GM18526 (cell line): ENCODE measurements around the gene PIP4K2B.
A peak's percentile ranks its signal among the peaks of the same experiment; 100 is the strongest.

Experiments used
- POLR2A ChIP-seq: IDR thresholded peaks from 3 replicates; pipeline ENCODE4 v1.6.1; 2011; ENCODE audit not compliant: insufficient read length; ENCODE audit errors: extremely low read depth

Gene PIP4K2B

GRCh38 chr17:38789185-38789584 is 10.2 kb downstream of the PIP4K2B start:
- no peak for TF ChIP-seq POLR2A

DNA sequence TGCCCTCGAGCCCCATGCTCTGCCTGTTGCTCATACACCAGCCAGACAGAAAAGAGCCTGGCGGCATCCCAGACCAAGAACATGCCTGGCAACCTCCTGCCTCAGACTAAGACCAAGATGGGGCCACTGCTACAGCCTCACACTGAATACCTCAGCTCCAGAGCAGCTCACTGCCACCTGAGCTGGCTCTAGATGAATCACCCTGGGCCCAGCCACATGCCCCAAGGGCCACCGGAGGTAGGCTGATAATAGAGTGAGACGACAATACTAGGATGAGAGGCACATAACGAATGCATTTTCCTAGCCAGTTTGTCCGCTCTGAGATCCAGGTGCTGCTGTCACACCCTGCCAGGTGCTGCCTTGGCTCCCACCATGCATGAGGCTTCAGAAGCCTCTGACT is 13.0 kb downstream of the PIP4K2B start:
- no peak for TF ChIP-seq POLR2A

DNA sequence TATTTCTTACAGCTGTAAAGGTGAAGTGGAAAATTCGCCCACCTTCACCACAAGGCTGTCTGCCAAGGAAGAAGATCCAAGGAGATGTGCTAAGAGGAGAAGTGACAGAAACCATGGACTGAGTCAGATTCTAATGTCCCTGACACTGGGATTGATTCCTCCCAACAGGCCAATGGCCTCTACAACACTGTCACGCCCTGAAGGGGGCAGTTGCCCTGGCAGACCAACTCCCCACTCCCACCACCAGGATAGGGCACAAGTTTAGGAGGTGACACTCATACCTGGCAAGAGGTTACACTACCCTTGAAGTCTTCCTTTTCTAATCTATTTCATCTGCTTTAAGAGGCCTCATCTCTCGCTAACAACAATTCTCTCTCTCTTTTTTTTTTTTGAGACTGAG is 16.1 kb downstream of the PIP4K2B start:
- no peak for TF ChIP-seq POLR2A

DNA sequence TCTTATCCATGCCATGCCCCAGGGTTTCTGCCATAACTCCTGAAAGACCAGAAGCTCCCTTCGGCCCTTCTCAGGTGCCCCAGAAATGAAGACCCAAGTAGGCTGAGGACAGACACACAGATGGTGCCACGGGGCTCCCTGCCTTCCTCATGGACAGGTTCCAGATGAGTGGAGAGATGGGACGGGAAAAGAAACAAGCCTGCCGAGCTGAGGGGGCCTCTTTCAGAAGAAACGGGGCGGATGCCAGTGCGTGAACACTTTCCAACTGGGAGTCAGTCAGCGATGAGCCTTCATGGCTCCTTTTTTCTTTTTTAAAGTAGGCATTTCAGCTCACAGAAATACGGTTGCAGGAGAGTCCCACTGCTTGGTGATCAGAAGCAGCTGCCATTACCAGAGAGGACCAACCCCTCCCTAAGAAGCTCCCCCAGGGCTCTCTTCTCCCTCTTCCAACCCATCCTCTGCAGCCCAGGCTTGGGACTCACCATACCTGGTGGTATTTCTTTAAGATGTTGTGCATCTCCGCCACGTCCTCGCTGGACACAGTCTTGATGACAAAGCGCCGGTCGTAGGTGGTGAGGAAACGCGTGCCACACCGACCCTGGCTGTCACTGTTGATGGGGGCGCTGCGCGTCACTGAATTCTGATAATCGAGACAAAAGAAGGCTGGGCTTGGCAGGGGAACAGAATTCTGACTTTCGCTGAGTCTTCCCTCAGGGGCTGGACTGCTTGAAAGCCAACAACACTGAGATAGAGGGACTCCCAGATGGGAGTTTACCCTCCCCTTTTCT is 19.2 kb downstream of the PIP4K2B start:
- TF ChIP-seq POLR2A, result no peak

- no peak for TF ChIP-seq POLR2A
Observed at GRCh38 chr17:38777641-38778250, 21.6 kb downstream of the PIP4K2B start.

DNA sequence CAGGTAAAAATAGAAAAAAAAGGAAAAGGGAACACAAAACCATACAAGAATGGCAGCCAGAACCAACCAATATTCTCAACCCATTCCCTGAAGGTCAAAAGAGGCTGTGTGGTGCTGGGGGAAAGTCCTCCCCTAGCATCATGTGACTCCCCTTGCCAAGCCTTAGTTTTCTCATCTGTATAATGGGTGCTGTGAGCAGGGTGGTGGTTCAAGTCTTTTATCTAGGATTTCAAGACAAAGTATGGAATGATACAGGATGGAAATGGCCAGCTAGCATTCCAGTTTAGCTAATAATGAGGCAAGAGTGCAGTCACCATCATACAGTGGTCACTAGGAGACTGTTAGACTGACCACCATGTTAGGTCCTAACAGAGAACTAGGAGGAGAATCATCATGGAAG is 26.1 kb downstream of the PIP4K2B start:
- TF ChIP-seq POLR2A, result no peak

GRCh38 chr17:38768417-38768816 is 30.9 kb downstream of the PIP4K2B start:
- no peak for TF ChIP-seq POLR2A

DNA sequence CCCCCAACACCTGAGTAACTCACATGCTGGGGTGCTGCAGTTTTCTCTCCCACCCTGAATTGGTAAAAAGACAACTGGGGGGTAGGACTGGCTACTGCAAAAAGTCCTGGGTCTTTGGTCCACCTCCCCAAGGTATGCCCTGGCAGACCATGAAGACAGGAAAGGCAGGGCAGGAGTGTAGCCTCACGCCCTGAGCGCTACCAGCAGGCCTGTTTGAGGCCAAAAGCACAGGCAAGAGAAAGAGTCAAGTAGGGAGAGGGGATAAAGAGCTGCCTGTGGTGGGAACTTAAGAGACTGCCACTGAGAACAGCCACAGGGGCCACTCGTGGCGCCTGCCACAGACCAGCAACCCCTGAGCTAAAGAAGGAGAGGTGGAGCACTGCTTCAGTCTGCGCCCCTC is 33.0 kb downstream of the PIP4K2B start:
- TF ChIP-seq POLR2A, result no peak

DNA sequence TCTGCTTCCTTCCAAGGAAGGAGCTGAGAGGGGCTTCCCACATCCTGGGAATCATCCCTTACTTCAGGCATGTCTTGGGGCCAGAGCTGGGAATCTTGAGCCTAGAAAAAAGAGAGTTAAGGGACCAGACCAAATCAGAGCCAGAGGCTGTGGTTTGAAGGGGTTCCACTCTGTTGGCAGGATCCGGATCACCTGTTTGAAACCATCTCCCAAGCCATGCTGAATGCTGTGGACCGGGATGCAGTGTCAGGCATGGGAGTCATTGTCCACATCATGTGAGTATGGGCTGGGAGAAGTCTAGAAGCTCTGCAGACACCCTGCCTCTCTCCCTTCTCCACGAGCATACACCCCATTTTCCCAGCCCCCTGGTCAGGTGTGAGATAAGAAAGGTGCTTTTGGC is 37.1 kb downstream of the PIP4K2B start:
- TF ChIP-seq POLR2A, result no peak

DNA sequence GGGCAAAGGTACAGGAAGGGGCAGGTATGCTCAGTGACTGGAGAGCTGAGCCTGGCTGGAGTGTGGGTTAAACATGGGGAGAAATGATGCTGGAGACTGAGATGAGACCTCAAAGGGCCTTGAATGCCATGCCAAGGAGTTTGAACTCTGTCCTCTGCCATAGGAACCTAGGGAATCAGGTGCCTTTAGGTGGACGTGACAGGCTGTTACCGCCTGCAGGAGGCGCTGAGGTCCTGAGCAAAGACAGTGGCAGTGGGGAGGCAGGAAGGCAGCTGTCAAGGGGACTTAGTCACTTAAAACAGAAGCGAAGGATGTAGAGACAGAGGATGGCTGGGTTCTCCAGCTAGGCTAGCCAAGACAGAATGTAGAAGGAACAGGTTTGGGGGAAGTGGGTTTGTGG is 37.7 kb downstream of the PIP4K2B start:
- no peak for TF ChIP-seq POLR2A

GRCh38 chr17:38753071-38753506 is 46.3 kb downstream of the PIP4K2B start:
- TF ChIP-seq POLR2A, result no peak

- TF ChIP-seq POLR2A, result peak; percentile 45
Observed at GRCh38 chr17:38752308-38753070, 46.9 kb downstream of the PIP4K2B start, which contains the start of gene PSMB3. Gene PSMB3 (plus strand): TSS chr17:38752741. CDS start chr17:38752827, 86 bp downstream.

- peak; percentile 20 for TF ChIP-seq POLR2A
Observed at GRCh38 chr17:38751808-38752307, 47.5 kb downstream of the PIP4K2B start.

- no peak for TF ChIP-seq POLR2A
Observed at GRCh38 chr17:38751144-38751807, 48.1 kb downstream of the PIP4K2B start.

DNA sequence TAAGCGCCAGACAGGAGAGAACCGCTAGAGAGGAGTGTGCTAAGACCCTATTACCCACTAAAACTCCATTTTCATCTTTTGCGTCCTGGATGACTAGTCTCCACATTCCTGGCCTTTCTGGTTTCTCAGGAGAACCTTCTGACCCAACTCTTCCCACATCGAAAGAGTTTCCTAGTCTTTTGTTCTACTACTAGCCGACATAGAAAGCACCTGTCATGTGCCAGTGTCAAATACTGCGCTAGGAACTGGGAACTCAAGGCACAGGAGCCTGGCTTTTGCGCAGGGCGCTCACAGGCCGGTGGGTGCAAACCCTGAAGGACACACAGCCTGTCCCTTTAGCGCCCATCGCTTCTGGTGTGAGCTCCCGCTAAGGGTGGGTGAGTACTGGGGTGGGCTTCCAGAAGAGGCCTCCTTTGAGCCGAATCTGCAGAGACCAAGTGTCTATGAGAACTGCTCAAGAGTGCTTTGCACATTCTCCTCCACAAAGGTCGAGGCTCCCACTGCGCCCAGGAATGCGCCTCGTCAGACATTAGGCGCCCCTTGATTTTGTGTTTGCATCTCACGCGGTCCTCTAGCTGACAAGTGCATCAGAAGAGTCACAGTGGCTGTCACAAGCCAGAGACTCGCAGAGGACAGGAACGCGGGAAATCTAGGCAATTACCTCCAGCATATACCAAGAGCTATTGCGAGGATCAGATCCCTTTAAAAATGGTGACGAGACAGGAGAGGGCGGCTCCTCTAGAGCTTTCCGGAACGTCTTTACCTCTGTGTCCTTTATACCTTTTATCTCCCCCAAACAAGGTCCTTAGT is 48.8 kb downstream of the PIP4K2B start:
- no peak for TF ChIP-seq POLR2A

DNA sequence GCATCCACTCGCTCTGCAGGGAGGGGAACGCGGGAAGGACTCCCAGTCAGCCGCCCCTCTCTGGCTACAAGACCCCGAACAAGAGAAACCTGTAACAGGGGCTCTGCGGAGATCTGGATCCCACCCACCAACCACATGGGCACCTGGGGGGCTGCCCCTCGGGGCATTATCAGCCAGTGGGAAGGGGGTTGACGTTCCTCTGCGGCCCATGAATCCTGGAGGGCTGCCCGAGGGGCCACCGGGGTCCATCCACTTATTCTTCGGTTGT is 49.4 kb downstream of the PIP4K2B start:
- no peak for TF ChIP-seq POLR2A
